ENCODE results near the gene GTF3C6. TPM values are rescaled to one million over a fixed set of nuclear protein-coding genes. Genes with fewer than 3 reads are reported as not detected.
"Not testable (repeated sequence)": the region's sequence is repeated elsewhere in the genome, so short reads cannot be mapped to it uniquely, and the experiment has no call there.

GTF3C6 gene
- total and polyA plus RNA-seq, 11 donors = 55.4 to 154 (median 104) TPM

DNA sequence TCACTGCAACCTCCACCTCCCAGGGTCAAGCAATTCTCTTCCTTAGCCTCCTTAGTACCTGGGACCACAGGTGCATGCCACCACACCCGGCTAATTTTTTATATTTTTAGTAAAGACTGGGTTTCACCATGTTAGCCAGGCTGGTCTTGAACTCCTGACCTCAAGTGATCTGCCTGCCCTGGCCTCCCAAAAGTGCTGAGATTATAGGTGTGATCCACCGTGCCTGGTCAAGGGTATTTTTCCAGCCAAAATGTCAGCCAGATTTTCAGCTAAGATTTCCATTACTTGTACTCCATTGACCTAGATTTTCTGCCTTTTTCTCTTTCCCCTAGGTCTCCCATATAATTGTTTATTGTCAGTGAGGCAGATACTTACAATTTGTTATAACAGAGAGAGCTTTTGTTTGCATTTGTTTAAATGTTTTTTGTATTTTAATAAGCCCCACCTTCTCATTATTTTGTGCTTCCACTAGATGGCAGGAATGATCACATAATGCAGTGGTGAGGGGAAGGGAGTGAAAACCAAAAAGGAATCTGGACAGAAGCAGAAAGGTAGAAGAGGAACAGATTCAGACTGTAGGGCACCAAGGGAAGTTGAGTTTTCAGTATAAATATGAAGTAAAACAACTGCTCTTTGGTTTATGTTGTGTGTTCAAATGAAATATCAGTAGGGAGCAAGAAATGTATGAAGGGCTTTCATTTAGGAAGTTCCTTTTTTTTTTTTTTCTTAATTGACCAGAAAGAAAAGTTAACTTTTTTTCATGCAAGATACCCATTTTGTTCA, 53.0 kb downstream of the GTF3C6 start:
- WGBS, 4 donors = 69 to 71% (median 70%) methylated on average over 2 of the region's 2 CpGs
- H3K27me3 ChIP-seq = no peaks in the 10 kb centered on the region
- no peak for TF ChIP-seq POLR2A (IDR thresholded peaks at IDR 0.05)
- TF ChIP-seq, protein P1, sequence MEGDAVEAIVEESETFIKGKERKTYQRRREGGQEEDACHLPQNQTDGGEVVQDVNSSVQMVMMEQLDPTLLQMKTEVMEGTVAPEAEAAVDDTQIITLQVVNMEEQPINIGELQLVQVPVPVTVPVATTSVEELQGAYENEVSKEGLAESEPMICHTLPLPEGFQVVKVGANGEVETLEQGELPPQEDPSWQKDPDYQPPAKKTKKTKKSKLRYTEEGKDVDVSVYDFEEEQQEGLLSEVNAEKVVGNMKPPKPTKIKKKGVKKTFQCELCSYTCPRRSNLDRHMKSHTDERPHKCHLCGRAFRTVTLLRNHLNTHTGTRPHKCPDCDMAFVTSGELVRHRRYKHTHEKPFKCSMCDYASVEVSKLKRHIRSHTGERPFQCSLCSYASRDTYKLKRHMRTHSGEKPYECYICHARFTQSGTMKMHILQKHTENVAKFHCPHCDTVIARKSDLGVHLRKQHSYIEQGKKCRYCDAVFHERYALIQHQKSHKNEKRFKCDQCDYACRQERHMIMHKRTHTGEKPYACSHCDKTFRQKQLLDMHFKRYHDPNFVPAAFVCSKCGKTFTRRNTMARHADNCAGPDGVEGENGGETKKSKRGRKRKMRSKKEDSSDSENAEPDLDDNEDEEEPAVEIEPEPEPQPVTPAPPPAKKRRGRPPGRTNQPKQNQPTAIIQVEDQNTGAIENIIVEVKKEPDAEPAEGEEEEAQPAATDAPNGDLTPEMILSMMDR (IDR thresholded peaks at IDR 0.05) = peak; percentile 23 to 70 (median 52)
- ATAC-seq (peak in 3 of 4 donors; percentile 59 to 68 (median 65)), DNase-seq (no peak)
- H3K27ac ChIP-seq = no peak overlapping the region
- H3K4me3 ChIP-seq = no peak overlapping the region
- intact Hi-C loops (cut with DNase I) = loop anchor here in 9 of 10 donors (1.0 to 10.0 kb wide), 7 partner anchors 196 to 1033 kb away; a partner anchor contains a TSS
- H3K4me1 ChIP-seq = peaks cover 0 to 7% (median 0%) of the 10 kb centered on the region in 12 donors
- peaks cover 0 to 92% (median 70%) of the 10 kb centered on the region in 9 donors for H3K36me3 ChIP-seq
- no peaks in the 10 kb centered on the region for H3K9me3 ChIP-seq

DNA sequence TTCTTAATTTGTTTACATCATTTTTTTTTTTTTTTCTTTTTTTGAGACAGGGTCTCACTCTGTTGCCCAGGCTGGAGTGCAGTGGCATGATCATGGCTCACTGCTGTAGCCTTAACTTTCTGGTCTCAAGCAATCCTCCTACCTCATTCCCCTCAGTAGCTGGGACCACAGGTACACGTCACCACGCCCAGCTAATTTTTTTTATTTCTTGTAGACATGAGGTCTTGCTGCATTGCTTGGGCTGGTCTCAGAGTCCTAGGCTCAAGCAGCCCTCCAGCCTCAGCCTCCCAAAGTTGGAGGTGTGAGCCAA, 53.6 kb downstream of the GTF3C6 start:
- intact Hi-C loops (cut with DNase I) = loop anchor here in 8 of 10 donors (2.0 to 10.0 kb wide), 6 partner anchors 195 to 1033 kb away; a partner anchor contains a TSS
- DNase-seq (no peak), ATAC-seq (peak in 1 of 4 donors; percentile 7)
- 78 to 91% (median 86%) methylated on average over 2 of the region's 2 CpGs for WGBS, 4 donors
- no peak overlapping the region for H3K27ac ChIP-seq
- H3K27me3 ChIP-seq = no peaks in the 10 kb centered on the region
- H3K4me1 ChIP-seq = peaks cover 0 to 7% (median 0%) of the 10 kb centered on the region in 12 donors
- peaks cover 0 to 86% (median 67%) of the 10 kb centered on the region in 9 donors for H3K36me3 ChIP-seq
- no peak overlapping the region for H3K4me3 ChIP-seq
- TF ChIP-seq POLR2A (IDR thresholded peaks at IDR 0.05) = no peak
- TF ChIP-seq, protein P1 (IDR thresholded peaks at IDR 0.05) = no peak
- no peaks in the 10 kb centered on the region for H3K9me3 ChIP-seq

- H3K4me1 ChIP-seq, H3K27me3 ChIP-seq, H3K9me3 ChIP-seq, H3K27ac ChIP-seq, ATAC-seq, DNase-seq, H3K4me3 ChIP-seq: not testable (repeated sequence)
- WGBS, 4 donors = 75 to 97% (median 92%) methylated on average over 4 of the region's 4 CpGs
- peaks cover 0 to 82% (median 63%) of the 10 kb centered on the region in 9 donors for H3K36me3 ChIP-seq
- intact Hi-C loops (cut with DNase I) = loop anchor here in 8 of 10 donors (2.0 to 10.0 kb wide), 6 partner anchors 195 to 1032 kb away; a partner anchor contains a TSS
Observed at GRCh38 chr6:111012520-111012919, 54.0 kb downstream of the GTF3C6 start.

- ATAC-seq (no peak), DNase-seq (no peak)
- Histone ChIP-seq H3K4me3 (no peak overlapping the region), H3K27me3 (no peaks in the 10 kb centered on the region), H3K9me3 (no peaks in the 10 kb centered on the region), H3K4me1 (peaks cover 0 to 7% (median 0%) of the 10 kb centered on the region in 12 donors), H3K36me3 (peaks cover 0 to 77% (median 57%) of the 10 kb centered on the region in 9 donors), H3K27ac (no peak overlapping the region)
- no peak for TF ChIP-seq POLR2A (IDR thresholded peaks at IDR 0.05)
- TF ChIP-seq, protein P1 (IDR thresholded peaks at IDR 0.05) = no peak
- 82 to 86% (median 84%) methylated on average over 4 of the region's 4 CpGs for WGBS, 4 donors
- intact Hi-C loops (cut with DNase I) = loop anchor here in 8 of 10 donors (2.0 to 10.0 kb wide), 6 partner anchors 194 to 1031 kb away; a partner anchor contains a TSS
Observed at GRCh38 chr6:111013144-111013915, 54.8 kb downstream of the GTF3C6 start.

Data from heart left ventricle (tissue), 16 donors.